Measurements from ENCODE around the gene LUC7L2.

GRCh38 chr7:139431459-139431858, 71.8 kb downstream of the LUC7L2 start:
- TF ChIP-seq TAF1 (IDR thresholded peaks at IDR 0.05; ENCODE audit: borderline replicate concordance, low read depth, low read length) (no peak), POLR2A (IDR thresholded peaks at IDR 0.05; ENCODE audit: low read depth, low read length) (no peak)
